GM21367 (cell line): ENCODE measurements around the gene APOBEC4.
A peak's percentile ranks its signal among the peaks of the same experiment; 100 is the strongest.

ENCODE experiments used
- ATAC-seq: cut with Tn5 transposase; IDR thresholded peaks from one replicate; pipeline ENCODE4 v1.9.1; 2021; ENCODE audit not compliant: unreplicated experiment

APOBEC4 gene

DNA sequence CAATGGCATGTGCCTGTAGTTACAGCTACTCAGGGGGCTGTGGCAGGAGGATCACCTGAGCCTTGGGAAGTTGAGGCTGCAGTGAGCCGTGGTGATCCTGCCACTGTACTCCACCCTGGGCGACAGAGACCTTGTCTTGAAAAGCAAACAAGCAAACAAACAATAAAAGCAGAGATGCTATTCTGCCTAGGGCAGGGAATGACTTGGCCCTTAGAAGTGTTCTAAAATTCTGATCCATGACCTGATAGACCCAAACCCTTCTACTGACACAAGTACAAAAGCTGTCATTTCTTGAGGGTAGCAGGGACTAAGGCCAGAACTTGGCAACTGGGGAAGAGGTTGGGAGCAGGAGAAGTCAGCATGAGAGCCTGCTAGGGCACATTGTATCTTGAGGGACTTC is 47.2 kb downstream of the APOBEC4 start:
- ATAC-seq = no peak

DNA sequence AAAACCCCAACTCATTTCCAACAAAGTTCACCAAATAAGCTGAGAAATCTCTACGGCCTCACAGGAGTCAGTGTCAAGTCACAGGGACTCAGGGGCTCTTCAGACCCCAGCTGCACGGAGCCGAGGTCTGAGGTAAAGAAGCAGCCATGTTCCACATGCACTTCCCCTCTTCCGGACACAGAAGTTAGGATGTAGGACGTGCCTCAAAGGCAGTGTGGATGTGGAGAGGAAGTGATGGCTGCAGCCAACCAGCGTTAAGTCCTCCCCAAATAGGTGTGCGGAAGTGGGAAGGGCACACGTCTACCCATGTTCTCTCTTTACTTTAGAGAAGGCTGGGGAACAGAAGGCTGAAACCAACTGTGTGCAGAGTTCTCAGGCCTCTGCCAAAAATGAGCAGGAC is 48.3 kb downstream of the APOBEC4 start:
- peak; percentile 24 for ATAC-seq

DNA sequence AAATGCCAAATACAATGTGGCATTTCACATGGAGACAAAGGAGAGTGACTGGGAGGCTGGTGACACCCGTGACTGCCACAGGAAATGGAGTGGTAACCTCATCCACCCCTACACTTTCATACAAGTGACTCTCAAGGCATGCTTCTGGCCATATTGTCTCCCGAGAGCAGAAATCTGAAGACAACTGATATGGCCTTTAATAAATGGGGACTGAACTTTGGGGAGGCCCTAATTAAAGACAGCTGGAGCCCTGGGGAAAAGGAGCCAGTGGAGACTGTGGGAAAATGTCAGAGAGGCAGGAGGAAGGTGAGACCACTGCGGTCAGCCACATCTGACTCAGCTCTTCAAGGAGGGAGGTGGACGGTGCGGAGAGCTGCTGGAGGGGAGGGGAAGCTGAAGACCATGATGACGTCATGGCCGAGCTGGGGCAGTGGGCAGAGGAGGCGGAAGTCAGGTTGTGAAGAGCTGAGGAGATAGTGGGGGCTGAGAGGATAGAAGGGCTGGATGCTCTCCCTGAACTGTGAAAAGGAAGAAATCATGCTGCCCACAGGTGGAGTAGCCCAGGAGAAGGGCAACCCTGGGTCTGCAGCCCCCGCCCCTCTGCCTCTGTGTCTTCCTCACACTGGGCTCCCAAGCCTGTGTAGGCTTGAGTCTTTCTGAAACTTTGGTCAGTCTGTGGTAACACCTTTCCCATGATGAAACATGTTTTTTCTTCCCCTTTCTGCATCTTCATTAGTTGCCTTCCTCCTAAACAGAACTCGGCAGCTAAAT is 48.9 kb downstream of the APOBEC4 start:
- ATAC-seq = peak; percentile 35

DNA sequence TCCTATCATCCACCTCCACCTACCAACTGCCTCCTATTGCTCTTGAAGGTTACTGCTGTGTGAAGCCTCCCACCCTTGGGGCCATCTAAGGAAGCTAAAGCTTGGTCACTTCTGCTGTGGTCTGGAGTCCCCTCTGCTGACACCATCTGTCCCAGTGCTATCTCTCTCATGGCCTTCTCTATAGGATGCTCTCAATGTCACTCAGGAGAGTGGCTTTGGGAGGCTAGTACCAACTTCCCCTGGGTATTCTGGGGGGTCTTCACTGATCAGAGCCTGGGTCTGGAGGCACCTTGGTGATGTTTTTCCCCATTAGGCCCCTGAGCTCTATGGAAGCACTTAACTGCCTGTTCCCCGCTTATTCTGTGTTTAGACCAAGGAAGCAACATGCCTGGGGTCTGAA is 50.6 kb downstream of the APOBEC4 start:
- no peak for ATAC-seq

DNA sequence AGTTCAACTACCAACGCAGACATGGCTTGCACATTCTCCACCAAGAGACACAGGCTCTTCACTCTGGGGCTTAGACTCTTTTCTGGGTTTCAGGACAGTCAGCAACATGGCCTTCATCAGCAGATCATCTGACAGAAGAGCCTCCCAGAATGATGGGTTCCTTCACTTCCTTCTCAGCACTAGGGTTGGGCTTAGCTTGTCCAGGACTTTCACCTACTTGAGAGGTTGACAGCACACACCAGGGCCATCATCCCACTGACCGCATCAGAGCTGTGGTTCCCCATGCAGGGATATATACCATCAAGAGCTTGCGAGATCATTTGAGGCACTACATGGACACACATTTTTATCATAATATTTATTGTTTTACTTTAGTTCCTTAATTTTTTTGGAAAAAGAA is 52.5 kb downstream of the APOBEC4 start:
- no peak for ATAC-seq

DNA sequence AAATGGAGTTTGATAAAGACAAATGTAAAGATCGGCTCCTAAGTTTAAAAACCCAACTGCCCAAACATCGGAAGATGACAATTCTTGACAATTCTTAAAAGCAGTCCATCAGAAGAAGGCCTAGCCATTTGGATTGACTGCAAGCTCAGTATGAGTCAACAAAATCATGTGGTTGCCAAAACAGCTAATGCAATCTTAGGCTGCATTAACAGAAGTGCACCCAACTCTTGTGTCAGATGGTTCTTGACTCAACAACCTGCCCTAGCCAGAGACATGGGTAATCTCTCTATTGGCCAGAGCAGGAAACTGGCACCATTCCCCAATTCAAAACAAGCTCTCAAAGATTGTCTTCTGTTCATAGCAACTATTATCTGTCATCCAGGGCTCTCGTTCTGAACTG is 53.0 kb downstream of the APOBEC4 start:
- no peak for ATAC-seq

DNA sequence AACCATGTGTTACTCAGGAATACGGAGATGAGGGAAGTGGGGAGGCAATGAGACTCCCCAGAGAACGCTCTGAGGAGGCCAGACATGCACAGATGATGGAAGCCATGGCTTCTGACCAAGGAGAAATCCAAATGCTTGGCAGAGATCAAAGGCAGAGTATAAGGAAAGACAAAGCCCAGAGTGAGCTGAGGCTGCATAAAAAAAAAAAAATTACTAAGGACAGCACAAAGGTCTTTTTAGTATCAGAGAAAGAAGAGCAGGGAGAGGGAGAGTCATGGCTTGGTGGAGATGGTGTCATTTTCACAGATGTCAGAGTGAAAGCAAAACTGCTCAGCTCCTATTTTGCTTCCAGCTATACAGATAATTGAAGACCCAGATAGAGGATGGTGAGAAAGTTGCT is 54.7 kb downstream of the APOBEC4 start:
- peak; percentile 50 for ATAC-seq

DNA sequence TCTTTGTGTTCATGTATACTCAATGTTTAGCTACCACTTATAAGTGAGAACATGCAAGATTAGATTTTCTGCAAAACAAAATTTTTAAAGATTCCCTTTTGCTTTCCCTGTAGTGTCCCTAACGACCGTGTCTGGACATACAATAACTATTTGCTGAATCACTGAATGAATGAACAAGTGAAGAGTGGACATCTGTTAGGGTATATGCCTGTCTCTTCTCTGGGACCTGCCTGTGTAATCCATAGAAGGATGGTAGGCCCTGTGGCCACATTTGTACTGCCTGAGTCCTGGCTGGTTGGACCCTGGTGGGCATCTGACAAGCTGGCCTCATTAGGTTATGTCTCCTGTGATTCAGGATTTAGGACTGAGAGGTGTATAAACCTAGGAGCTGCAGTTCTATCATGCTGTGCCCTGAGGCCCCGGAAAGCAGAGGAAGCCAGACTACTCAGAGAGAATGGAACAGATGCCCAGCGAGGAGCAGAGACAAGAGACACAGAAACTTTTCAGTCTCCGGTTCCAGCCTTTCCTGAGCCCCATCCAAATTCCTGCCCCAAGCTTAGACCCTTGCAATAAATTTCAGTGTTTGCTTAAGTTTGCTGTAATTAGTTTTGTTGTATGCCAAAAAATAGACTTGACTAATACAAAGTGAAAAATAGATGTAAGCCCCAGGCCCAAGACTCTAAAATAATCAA is 55.3 kb downstream of the APOBEC4 start:
- ATAC-seq = no peak

DNA sequence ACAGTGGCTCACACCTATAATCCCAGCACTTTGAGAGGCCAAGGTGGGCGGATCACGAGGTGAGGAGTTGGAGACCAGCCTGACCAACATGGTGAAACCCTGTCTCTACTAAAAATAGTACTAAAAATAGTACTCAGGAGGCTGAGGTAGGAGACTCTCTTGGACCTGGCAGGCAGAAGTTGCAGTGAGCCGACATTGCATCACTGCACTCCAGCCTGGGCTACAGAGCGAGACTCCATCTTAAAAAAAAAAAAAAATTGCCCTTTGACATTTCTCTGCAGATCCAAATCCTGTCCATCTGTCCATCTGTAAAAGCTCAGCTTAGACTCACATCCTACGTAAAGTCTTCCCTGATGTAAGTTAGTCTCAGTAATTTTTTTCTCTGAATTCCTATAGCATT is 56.6 kb downstream of the APOBEC4 start:
- ATAC-seq = no peak
